Loucy (cell line): Measurements from ENCODE around the gene MYCL.

Source experiments
- H2AFZ ChIP-seq: fragments of 200-600 bp; sonication (generic); 2 replicates; pipeline ENCODE4 v1.6.0; 2016; ENCODE audit warnings: antibody characterized with exemption, mild to moderate bottlenecking, low read length, moderate library complexity
- H3F3A ChIP-seq: fragments of 200-600 bp; 2 replicates; pipeline ENCODE4 v1.6.0; 2016; ENCODE audit warnings: antibody characterized with exemption, low read depth, mild to moderate bottlenecking
- H3K27me3 ChIP-seq: fragments of 200-600 bp; sonication (generic); 2 replicates; pipeline ENCODE4 v1.6.1; 2014; ENCODE audit warnings: low read length, mild to moderate bottlenecking; ENCODE audit not compliant: insufficient read depth, poor library complexity, severe bottlenecking
- H3K36me3 ChIP-seq: fragments of 200-600 bp; sonication (generic); 2 replicates; pipeline ENCODE4 v1.6.1; 2016; ENCODE audit warnings: low read length; ENCODE audit not compliant: insufficient read depth
- H3K4me1 ChIP-seq: fragments of 200-600 bp; sonication (generic); 2 replicates; pipeline ENCODE4 v1.5.1; 2014; ENCODE audit warnings: low read length, mild to moderate bottlenecking; ENCODE audit not compliant: insufficient read depth, poor library complexity, severe bottlenecking
- H3K4me2 ChIP-seq: fragments of 200-600 bp; sonication (generic); 2 replicates; pipeline ENCODE4 v1.6.0; 2014; ENCODE audit warnings: antibody characterized with exemption, low read length, low read depth, mild to moderate bottlenecking; ENCODE audit not compliant: poor library complexity, severe bottlenecking
- H3K4me3 ChIP-seq: fragments of 200-600 bp; sonication (generic); 2 replicates; pipeline ENCODE4 v1.5.1; 2014; ENCODE audit warnings: low read length, mild to moderate bottlenecking, mixed read lengths; ENCODE audit not compliant: poor library complexity, severe bottlenecking
- H3K79me2 ChIP-seq: fragments of 200-600 bp; sonication (generic); 2 replicates; pipeline ENCODE4 v1.6.1; 2014; ENCODE audit warnings: low read length; ENCODE audit not compliant: insufficient read depth
- H3K9ac ChIP-seq: fragments of 200-600 bp; sonication (generic); 2 replicates; pipeline ENCODE4 v1.6.0; 2014; ENCODE audit warnings: mild to moderate bottlenecking, low read depth, low read length, moderate library complexity; ENCODE audit not compliant: poor library complexity, severe bottlenecking
- H3K9me2 ChIP-seq: fragments of 200-600 bp; sonication (generic); replicated peaks from 2 replicates; pipeline ENCODE4 v1.6.1; 2016; ENCODE audit warnings: low read depth, low read length, mixed read lengths
- H3K9me3 ChIP-seq: fragments of 200-600 bp; sonication (generic); 2 replicates; pipeline ENCODE4 v1.6.1; 2014; ENCODE audit warnings: mild to moderate bottlenecking, antibody characterized with exemption, low read length, low read depth; ENCODE audit not compliant: insufficient read depth
- H4K20me1 ChIP-seq: fragments of 200-600 bp; sonication (generic); 2 replicates; pipeline ENCODE4 v1.6.0; 2014; ENCODE audit warnings: antibody characterized with exemption, low read length, mild to moderate bottlenecking; ENCODE audit not compliant: insufficient read depth, poor library complexity, severe bottlenecking
- CTCF ChIP-seq: fragments of 200-600 bp; sonication (generic); conservative IDR thresholded peaks from 2 replicates; pipeline ENCODE4 v1.5.1; 2014; ENCODE audit warnings: mild to moderate bottlenecking, antibody characterized with exemption, low read length
- EZH2phosphoT487 ChIP-seq: fragments of 200-600 bp; IDR thresholded peaks from 2 replicates; pipeline ENCODE4 v1.6.1; 2018; ENCODE audit warnings: antibody characterized with exemption, mild to moderate bottlenecking, moderate library complexity, borderline replicate concordance

MYCL gene

GRCh38 chr1:39866767-39867166 lies 35.0 kb downstream of the MYCL start:
- Histone ChIP-seq H3K79me2 (peaks cover 73% of the 10 kb centered on the region), H2AFZ (no peak overlapping the region), H3K4me2 (no peak overlapping the region), H3K9ac (no peak overlapping the region), H3F3A (no peaks in the 10 kb centered on the region), H4K20me1 (peaks cover 7% of the 10 kb centered on the region), H3K9me3 (no peaks in the 10 kb centered on the region), H3K4me1 (no peaks in the 10 kb centered on the region), H3K9me2 (no peaks in the 10 kb centered on the region), H3K4me3 (no peak overlapping the region), H3K27me3 (no peaks in the 10 kb centered on the region), H3K36me3 (peaks cover 11% of the 10 kb centered on the region; the same call in 1 of the 2 replicates)
- TF ChIP-seq EZH2phosphoT487, result no peak
- no peak for TF ChIP-seq CTCF

GRCh38 chr1:39865762-39866161 lies 36.0 kb downstream of the MYCL start:
- Histone ChIP-seq H3K4me1 (no peaks in the 10 kb centered on the region), H3K36me3 (peaks cover 12% of the 10 kb centered on the region; the same call in 1 of the 2 replicates), H2AFZ (no peak overlapping the region), H3K9ac (no peak overlapping the region), H4K20me1 (peaks cover 7% of the 10 kb centered on the region), H3K79me2 (peaks cover 72% of the 10 kb centered on the region), H3K4me3 (no peak overlapping the region), H3K9me2 (no peaks in the 10 kb centered on the region), H3K27me3 (no peaks in the 10 kb centered on the region), H3K4me2 (no peak overlapping the region), H3F3A (no peaks in the 10 kb centered on the region), H3K9me3 (no peaks in the 10 kb centered on the region)
- TF ChIP-seq EZH2phosphoT487 (no peak), CTCF (no peak)

- Histone ChIP-seq H3K4me2 (no peak overlapping the region), H3K36me3 (peaks cover 12% of the 10 kb centered on the region; the same call in 1 of the 2 replicates), H3K79me2 (peaks cover 83% of the 10 kb centered on the region), H3K9me3 (no peaks in the 10 kb centered on the region), H3K9ac (no peak overlapping the region), H3K9me2 (no peaks in the 10 kb centered on the region), H4K20me1 (peaks cover 7% of the 10 kb centered on the region), H3K4me1 (peaks cover 11% of the 10 kb centered on the region), H3F3A (no peaks in the 10 kb centered on the region), H2AFZ (no peak overlapping the region), H3K27me3 (no peaks in the 10 kb centered on the region), H3K4me3 (no peak overlapping the region)
- TF ChIP-seq EZH2phosphoT487 (no peak), CTCF (no peak)
Observed at GRCh38 chr1:39863177-39863576, 38.5 kb downstream of the MYCL start.
